ENCODE measurements around the gene ACOXL.
"Not testable (repeated sequence)": the region's sequence is repeated elsewhere in the genome, so short reads cannot be mapped to it uniquely, and the experiment has no call there.

The ACOXL gene

DNA sequence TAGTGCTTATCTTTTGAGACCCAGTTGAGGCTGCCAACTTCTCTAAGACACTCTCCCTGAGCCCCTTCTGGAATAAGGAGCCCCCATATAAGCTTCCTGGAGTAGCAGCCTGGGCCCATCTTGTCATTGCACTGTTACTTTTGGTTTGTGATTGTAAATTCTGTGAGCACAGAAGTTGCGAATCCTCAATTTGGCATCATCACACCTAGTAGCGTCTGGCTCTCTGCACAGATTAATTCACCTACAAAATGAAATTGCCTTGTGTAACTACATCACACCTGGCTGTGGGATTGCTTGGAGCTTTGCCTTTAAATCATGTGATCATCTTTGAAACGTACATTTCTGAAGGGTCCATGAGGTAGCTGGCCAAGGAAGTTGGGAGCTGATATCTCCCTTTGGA, 195.2 kb downstream of the ACOXL start:
- no peak for DNase-seq (ENCODE audit: low spot score)

- no peak for DNase-seq (ENCODE audit: low spot score)
Measured at GRCh38 chr2:110929528-110929927, 197.2 kb downstream of the ACOXL start.

DNA sequence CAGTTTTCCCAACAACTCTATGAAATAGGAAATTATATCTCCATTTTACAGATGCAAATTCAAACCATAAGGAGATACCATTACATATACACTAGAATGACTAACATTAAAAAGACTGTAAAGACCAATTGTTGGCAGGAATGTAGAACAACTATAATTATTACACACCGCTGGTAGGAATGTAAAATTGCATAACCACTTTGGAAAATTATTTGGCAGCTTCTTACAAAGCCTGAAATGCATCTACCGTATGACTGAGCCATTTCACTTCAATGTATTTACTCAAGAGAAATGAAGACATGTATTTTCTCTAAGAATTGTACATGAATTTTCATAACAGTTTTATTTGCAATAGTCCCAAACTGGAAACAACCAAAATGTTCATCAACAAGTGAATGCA, 199.3 kb downstream of the ACOXL start:
- DNase-seq (ENCODE audit: low spot score): no peak

DNA sequence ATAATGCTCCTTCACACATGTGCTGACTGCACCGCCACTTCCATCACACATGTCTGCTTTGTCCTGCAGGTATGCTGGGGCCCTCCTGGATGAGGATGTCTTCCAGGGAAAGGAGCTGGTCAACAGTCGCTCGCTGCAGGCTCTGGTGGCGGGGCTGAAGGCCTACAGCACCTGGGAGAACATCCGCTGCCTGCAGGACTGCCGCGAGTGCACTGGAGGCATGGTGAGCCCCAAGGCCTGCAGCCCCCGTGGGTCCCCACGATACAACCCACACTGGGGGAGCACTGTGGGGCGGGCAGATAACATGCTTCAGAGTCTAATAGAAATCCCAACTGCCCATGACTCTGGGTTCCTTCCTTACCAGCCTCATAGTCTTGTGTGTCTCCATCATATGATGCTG, 201.0 kb downstream of the ACOXL start:
- no peak for DNase-seq (ENCODE audit: low spot score)

DNA sequence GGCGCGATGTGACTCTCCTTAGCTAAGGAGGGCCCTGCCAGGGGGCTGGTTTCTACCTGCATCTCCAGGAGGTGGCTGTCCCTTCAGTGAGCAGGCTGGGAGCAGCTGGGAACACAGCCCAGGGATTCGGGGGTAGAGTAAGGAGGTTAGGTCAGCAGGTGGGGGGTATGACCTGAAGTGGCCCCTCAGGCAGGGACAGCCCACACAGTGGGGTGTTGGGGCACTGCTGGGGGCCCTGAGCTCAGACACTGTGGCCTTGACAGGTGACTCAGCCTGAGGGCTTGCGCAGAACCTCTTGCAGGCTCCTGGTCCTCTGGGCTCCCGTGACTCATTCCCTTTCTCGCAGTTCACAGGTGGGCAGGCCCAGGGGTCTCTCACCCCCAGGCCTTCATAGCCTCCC, 202.6 kb downstream of the ACOXL start:
- DNase-seq (ENCODE audit: low spot score): no peak

DNA sequence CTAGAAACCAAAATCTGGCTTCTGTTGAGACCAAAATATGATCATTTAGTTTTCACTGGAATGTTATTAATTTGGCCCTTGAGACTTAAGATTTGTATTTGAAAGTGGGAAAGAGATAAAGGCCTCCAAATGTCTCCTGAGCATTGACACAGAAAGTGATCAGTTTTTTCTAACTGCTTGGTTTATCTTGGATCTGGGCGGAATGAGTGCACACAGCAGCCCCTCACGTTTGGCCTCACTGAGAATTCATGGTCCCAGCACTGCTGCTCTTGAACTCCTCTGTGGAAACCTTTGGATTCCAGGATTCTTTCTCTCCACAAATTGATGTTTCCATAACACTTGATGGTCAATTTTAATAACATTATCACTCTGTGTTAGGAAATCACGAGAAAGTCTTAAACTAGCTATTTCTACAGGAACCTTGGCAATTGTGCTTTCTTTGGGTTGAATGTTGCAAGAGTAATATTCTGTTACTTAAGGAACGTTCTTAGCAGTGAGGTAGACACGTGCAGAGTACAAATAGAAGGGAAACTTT, 208.1 kb downstream of the ACOXL start:
- no peak for DNase-seq (ENCODE audit: low spot score)

DNA sequence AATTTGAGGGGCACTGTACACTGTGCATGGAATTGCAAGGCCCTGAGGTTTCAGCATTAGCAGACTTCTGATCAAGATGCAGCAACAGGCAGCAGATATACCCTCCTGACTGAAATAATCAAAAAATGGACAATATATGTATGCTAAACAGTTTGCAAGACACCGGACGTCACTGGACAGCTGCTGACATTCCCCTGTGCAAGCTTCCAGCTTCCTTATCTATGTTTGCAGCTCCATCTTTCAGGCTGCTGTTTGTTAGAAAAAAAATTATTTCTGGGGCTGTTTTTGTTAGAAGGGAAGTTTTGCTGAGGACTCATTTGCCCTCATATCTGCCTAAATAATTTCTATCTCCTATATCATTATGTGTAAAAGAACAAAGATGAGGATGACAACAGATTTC, 208.9 kb downstream of the ACOXL start:
- DNase-seq (ENCODE audit: low spot score): no peak

- DNase-seq (ENCODE audit: low spot score): no peak
Measured at GRCh38 chr2:110943070-110943634, 210.8 kb downstream of the ACOXL start.

DNA sequence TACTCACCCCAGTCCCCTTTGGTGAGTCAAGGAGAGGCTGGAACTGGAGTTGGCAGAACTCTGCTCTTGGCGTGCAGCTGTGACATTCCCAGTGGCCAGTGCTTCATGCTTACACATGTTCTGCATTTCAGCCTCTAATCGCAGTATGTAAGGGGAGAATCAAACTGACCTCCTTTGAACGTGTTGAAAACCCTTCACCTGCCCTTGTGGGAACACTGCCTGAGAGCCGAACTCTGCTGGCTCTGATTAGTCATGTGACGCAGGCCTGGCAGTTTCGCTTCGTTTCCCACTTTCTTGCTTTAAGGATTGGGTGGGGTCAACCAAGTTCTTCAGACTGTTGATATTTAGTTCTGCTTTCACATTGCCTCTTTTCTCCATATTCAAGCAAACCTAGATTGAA, 214.5 kb downstream of the ACOXL start:
- DNase-seq (ENCODE audit: low spot score): no peak

DNA sequence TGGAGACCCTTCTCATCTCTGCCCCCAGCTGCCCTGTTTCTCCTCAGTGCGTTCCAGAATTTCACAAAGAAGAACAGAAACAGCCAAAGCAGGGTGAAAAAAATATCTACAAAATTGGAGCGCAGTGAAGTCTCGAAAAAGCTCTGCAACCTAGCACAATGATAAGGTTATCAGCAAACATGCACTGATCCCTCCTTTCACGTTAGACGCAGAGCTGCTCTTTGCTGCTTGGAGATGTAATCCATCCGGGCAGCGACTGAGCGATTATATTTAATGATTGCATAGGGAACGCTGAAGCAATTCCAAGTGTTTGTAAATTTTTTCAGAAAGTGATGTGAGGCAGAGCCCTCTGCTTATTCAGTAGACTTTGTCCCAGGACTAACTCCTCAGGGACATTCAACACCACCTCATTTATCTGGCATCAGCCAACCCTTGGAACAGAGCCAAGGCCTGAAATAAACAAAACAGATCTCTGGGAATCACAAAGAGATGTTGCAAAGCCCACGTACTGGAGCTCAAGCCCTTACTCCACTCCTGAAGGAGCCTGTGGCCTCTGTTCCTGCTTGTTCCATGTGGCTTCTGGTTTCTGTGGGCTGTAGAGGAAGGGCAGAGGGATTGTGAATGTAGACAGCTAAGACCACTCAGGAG, 215.8 kb downstream of the ACOXL start:
- no peak for DNase-seq (ENCODE audit: low spot score)

DNA sequence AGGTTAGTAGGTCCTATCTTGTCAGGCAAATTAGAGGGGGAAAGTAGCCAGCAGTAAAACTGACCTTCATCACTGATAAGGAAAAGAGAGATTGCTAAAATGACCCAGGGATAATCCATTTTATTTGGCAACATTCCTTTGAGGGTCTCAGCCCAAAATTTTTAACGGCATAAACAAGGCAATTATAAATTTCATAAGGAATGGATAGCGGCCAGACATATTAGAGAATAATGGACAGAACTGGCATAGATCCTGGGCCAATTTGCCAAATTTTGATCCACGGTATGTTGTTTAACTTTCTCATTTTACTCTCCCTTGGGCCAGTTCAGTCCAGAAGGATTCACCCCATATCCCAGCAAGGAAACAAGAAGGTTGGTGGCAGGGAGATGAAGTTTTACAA, 217.9 kb downstream of the ACOXL start:
- no peak for DNase-seq (ENCODE audit: low spot score)

DNA sequence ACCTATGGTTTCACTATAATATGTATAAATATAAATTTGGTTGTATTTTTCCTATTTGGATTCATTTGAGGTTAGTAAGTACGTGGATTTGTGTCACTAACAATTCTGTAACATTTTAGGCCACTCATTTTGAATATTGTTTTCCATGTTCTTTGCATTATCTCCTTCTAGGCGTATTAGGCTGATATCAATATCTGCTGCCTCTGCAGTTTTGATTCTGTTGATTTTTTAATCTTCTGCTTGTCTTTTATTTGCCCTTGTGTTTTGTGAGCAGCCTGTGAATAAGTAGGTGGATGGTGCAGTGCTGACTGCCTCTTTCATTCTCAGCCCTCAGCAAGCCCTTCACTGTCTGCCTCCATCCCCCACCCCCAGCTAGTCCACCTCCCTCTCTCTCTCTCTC, 222.7 kb downstream of the ACOXL start:
- no peak for DNase-seq (ENCODE audit: low spot score)

- DNase-seq (ENCODE audit: low spot score): no peak
Measured at GRCh38 chr2:110955556-110955955, 223.2 kb downstream of the ACOXL start.

DNA sequence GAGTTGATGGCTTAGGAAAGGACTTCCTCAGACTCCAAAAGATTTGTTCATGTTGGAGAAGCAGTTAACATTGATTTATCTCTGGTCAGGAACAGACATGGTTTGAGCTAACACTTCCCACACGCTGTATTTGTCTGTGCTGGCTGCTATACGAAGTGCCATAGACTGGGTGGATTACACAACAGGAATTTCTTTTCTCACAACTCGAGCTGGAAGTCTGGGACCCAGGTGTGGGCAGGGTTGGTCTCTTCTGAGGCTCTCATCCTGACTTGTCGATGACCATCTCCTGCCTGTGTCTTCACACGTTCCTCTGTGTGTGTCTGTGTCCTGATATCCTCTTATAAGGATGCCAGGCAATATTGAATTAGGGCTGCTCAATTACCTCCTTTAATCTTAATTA, 224.9 kb downstream of the ACOXL start:
- DNase-seq (ENCODE audit: low spot score): no peak

DNA sequence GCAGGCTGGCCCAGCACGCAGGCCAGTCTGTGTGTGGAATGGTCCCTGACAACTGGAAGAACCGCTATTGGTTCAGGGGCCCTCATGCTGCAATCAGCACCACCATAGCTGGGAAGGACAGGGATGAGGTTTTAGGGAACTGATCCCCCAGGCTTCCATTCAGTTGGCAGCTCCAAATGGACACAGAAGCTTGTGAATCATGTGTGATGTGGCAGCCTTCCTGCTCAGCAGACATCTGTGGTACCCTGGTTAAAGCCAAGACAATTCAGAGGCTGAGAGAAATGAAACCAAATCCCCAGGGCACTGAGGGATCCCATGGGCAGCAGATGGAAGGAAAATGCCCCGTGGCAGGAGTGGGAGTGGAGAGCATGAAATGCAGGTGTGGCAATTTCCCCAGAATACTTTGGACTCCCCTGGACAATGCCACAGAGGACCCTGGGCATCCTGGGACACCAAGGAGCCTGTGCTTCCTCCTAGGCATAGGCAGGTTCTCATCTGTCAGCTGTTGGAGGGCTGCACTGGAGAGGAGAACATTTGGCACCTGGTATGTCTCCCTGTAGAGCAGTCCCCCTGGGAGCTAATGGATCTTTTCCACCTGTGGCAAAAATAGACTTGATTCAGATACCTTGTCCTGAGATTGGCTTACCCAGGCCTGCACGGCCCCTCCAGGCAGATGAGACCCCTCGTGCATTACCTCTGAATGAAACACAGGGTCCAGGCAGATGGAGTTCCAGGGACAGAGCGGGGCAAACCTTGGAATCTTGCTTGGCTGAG, 226.2 kb downstream of the ACOXL start:
- DNase-seq (ENCODE audit: low spot score): no peak

- no peak for DNase-seq (ENCODE audit: low spot score)
Measured at GRCh38 chr2:110959198-110959597, 226.8 kb downstream of the ACOXL start.

DNA sequence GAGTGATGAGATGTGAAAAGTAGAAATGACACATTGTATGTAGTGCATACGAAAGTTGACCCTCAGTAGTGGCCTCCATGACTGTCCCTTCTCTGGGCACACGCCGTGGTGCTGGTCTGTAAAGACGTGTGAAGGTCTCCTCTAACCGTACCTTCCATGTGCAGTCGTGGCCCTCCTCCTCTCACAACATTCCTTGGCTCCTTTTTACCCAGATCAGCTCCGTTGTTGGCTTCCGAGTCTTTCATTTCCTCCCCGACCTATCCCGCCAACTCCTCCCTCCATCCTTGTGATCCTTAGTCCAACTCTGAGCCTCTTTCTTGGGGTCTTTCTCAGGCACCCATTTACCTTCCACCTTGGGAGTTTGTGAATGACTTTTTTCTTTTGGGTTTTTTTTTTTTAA, 227.9 kb downstream of the ACOXL start:
- no peak for DNase-seq (ENCODE audit: low spot score)

DNA sequence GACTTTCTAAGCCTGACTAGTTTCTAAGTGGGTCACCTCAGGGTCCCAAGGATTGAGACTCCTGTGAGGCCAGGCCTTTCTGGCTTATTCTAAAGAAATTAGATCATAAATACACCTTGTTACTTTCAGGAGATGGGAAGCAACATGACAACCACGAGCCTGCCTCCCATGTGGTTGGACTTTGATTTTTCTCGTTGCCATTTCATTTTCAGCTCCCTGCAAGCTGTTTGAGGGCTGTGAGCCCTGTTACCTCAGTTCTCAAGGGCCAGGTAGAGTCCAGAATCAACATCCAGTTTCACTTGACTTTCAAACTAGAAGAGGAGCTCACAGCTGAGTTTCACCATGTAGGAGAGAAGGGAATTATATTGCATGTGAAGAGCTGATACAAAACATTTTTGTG, 228.6 kb downstream of the ACOXL start:
- DNase-seq (ENCODE audit: low spot score): no peak

GRCh38 chr2:110961643-110962042, 229.3 kb downstream of the ACOXL start:
- DNase-seq (ENCODE audit: low spot score): not testable (repeated sequence)

GRCh38 chr2:110969696-110970095, 237.3 kb downstream of the ACOXL start:
- DNase-seq (ENCODE audit: low spot score): no peak

GRCh38 chr2:110970201-110970600, 237.8 kb downstream of the ACOXL start:
- no peak for DNase-seq (ENCODE audit: low spot score)

- DNase-seq (ENCODE audit: low spot score): no peak
Measured at GRCh38 chr2:110971811-110972210, 239.4 kb downstream of the ACOXL start.

DNA sequence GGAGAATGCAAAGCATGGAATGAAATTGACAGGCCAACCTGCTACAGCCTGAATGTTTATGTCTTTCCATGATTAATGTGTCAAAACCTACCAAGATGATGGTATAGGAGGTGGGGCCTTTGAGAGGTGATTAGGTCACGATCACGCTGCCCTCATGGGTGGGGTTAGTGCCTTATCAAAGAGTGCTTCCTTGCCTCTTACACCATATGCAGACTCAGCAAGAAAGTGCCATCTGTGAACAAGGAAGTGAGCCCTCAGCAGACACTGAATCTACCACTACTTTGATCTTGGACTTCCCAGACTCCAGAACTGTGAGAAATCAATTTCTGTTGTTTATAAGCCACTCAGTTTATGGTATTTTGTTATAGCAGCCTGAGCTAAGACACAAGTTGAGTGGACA, 240.9 kb downstream of the ACOXL start:
- no peak for DNase-seq (ENCODE audit: low spot score)

Data from GM03348 (cell line).